NCI-H187 (cell line): Measurements from ENCODE around the gene DDX47.
"Not testable (repeated sequence)": the region's sequence is repeated elsewhere in the genome, so short reads cannot be mapped to it uniquely, and the experiment has no call there.

Experiments used
- DNase-seq, 2 experiments: peaks; one replicate each; lab custom pipeline; 2025; lab: John Stamatoyannopoulos, UW

Gene DDX47

DNA sequence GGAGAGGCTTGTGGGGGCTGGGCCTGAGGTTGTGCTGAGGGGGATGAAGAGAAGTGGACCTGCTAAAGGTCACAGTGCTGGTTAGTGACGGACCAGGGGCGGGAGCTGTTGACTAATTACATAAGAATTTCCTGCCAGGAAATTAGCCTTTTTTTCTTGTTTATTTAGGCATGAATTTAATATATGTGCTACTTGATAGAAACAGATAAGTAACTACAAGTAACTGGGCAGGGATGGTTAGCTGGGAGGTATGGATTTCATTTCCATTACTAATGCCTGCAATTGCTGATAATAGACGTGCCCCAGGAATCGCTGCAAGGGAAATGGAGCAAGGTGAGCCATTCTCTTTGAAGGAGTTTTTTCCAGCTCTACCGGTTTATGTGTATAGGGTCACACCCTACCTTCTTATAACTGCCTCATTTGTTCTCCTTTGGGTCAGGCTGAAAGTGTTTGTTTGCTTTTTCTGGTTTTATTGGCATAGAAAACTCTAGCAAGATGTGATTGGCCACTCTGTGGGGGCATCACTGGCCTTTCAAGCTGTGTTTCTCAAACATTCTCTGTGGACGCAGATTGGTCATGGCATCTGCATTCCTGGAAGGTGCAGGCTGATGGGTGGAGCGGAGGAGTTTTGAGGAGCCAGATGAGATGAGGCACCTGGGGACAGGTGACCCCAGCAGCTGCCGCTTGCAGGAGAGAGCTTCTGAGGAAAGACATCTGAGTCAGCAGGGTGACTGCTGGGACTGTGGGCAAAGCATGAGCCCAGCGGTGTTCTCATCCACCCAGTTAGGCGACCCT, 59.2 kb downstream of the DDX47 start:
- DNase-seq = no peak

DNA sequence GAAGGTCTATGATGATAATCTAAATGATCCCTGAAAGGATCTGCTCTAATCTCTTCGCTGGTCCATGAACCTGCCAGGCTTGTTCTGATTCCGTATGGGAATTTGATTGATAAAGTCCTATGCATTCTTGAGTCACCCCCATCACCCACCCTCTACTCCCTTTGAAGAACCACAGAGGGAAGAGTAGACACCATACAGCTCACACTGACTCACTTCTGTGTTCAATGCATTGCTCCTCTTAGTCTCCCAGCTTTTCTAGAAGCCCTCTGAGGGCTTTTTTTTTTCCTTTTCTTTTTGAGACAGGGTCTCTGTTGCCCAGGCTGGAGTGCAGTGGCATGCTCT, 59.8 kb downstream of the DDX47 start:
- DNase-seq = no peak

DNA sequence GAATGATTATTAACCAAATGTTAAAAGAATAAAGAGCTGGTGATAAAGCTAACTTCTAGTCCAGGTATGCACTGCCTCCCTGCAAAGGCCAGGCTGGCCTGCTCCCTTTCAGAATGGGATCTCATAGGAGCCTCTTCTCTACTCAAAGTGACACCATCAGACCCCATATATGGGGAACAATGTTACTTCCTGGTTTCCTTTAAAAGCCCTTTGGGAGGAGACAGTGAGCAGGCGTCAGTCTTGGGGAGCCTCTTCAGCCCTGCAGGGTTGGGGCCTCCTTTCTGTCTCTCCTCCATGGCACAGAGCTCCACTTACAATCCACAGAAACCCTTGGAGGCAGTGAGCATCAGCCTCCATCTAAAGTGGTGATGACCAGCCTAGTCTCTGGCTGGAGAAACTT, 60.9 kb downstream of the DDX47 start:
- DNase-seq = no peak

DNA sequence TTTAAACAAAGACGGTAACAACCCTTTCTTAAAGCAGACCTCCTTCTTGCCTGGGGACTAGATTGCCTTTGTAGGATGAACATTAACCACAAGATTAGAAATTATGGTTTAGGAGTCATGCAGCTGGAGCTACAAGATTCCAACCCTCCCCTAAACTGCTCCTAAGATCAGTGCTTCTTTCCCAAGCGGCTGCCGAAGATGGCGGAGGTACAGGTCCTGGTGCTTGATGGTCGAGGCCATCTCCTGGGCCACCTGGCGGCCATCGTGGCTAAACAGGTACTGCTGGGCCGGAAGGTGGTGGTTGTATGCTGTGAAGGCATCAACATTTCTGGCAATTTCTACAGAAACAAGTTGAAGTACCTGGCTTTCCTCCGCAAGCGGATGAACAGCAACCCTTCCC, 62.2 kb downstream of the DDX47 start:
- DNase-seq = not testable (repeated sequence)

DNA sequence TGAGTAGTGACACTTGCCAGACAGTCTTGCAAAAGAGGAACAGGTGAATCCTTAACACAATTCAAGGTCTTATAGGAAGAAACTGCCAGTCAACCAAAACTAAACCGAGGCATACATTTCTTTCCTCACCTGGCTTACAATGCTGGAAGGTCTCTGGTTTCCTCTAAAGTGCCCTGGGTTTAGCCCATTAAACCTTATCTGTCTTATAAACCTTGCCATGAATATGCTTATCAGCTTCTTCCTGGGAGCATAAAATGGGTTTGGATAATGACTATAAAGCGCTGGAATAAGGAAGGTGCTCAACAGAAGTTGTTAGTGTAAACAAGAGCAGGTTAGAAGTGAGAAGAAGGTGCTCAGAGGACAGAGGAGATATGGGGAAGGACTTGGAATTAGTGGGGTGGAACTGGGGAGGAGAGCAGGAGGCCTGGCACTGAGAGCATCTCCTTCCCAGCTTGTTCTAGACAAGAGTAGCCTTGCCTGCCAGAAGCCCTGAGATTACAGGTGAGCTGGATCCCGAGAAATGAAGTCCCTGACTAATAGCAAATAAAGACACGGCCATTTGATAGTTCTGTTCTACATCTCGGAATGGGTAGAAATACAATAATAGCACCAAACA, 64.1 kb downstream of the DDX47 start:
- no peak for DNase-seq

DNA sequence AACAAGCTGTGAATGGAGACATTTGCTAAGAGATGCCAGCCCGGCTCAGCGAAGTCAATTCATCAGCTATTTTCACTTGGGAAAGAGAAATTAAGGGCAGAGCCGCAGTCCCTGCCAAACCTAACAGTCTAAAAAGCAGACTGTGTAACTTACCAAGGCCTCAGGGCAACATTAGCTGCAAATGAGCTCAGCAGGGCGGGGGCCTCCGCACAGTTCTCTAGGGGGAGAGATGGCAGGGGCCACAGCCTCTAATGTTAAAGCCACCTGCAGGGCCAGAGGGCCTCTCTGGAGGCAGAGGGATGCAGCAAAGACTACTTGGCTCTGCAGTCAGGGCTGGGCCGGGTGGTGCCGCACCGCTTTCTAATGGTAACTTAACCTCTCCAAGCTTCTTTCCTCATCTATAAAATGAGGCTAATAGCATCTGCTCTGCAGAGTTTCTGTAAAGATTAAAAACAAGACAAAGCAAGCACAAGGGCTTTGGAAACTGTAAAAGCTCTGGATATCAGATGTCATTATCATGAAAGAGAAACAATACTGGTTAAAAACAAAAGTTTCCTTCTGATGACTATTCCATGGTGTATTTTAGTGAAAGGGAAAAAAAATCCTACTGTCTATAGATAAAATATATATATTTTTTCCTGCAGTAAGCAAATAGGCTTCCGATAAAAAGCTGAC, 64.8 kb downstream of the DDX47 start:
- no peak for DNase-seq
